Measurements from ENCODE around the gene C6orf52.
A peak's percentile ranks its signal among the peaks of the same experiment; 100 is the strongest.
"Not testable (repeated sequence)": the region's sequence is repeated elsewhere in the genome, so short reads cannot be mapped to it uniquely, and the experiment has no call there.

Gene C6orf52

DNA sequence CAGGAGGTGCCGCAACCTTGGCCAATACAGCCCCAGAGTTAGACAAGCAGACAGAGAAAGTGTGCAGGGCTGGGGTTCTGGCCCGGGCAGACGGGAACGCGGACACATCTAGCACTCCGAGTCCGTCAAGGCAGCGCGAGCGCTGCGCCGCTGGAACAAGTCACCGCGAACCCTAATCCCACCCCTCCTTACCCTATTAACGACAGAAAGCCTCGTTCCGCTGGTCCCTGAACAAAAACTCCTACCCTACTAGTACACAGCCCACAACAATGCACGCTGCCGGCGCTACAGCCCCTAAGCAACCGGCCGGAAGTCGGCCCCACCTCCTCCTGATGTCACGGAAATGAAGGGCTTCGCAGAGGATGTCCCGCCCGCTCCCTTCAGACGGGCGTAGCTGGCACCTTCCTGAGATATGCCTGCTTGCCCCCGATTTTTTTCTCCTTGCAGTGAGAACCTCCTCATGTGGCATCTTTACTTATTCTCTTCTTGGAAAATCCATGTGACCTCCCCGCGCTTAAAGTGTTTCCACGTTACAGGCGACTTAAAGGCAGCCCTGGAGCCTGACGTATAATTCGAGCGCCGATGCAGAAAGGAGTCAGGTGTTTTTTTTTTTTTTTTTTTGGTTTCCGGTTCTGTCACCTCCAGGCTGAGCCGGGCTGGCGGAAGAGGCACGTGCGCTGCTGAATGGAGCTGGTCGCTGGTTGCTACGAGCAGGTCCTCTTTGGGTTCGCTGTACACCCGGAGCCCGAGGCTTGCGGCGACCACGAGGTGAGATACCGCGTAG, at the start of gene C6orf52, which contains the start of gene PAK1IP1:
C6orf52 (minus strand) TSS at position 315 of the 784 bp plus-strand sequence. CDS start 7,066 bp downstream, outside the sequence.
PAK1IP1 (plus strand) TSS at position 671 of the 784 bp plus-strand sequence; CDS start at position 685, 14 bp downstream.
- intact Hi-C loops (cut with DNase I), result loop anchor here (1.0 kb wide), 1 partner anchor 53 kb away; the partner anchor contains the start of gene TMEM14B
- DNase-seq, result peak; percentile 92 to 98 (median 95)

DNA sequence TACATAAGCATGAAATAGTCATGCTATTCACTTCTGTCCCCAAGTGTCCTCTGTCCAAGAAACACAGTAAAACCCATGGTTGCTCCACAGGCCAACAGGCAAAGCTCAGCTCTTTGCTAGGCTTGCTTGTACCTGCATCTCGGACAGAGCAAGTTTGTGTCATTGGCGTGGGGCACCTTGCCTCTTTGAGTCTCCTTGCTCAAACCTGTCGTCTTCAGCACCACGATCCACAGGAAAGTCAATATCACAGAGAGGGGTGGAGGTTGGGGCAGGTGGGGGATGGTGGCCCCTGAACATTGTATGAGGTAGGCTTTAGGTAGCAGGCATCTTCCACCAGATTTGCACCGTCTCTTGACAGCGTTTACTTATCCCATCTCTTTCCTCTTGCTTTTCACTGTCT, 49.1 kb upstream of the C6orf52 start:
- intact Hi-C loops (cut with DNase I), result no loop called here
- DNase-seq, result no peak

DNA sequence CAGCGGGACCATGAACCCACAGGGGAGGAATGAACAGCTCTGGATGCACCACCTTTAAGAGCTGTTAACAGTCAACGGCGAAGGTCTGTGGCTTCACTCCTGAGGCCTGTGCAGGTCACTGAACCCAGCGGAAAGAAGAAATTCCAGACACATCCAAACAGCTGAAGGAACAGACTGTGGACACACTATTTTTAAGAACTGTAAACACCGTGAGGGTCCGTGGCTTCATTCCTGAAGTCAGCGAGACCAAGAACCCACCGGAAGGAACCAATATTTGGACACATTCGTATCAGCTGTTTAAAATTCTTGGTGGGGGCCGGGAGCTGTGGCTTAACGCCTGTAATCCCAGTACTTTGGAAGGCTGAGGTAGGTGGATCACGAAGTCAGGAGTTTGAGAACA, 47.8 kb upstream of the C6orf52 start:
- intact Hi-C loops (cut with DNase I), result no loop called here
- DNase-seq, result no peak

DNA sequence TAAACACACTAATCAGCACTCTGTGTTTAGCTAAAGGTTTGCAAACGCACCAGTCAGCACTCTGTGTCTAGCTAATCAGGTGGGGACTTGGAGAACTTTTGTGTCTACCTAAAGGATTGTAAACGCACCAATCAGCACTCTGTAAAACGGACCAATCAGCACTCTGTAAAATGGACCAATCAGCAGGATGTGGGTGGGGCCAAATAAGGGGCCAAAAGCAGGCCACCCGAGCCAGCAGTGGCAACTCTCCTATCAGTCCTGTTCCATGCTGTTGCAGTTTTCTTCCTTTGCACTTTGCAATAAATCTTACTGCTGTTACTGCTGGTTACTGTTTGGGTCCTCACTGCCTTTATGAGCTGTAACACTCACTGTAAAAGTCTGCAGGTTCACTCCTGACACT, 47.2 kb upstream of the C6orf52 start:
- intact Hi-C loops (cut with DNase I); DNase-seq: not testable (repeated sequence)

DNA sequence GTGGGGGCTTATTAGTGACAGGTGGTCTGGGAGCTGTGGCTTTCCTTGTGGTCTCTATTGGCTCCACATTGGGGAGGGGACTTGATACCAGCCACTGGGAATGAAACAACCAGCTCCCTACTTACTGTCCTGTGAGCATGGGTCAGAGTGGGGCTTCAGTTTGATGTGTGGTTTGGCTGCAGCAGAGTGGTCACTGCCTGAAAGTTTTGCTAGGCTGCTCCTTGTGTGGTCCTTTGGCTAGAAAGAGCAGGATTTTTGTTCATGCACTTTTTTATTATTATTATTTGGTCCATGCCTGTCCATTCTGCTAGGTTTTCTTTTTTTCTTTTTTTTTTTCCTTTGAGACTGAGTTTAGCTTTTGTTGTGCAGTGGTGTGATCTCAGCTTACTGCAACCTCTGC, 45.6 kb upstream of the C6orf52 start:
- intact Hi-C loops (cut with DNase I), result no loop called here
- DNase-seq, result no peak

DNA sequence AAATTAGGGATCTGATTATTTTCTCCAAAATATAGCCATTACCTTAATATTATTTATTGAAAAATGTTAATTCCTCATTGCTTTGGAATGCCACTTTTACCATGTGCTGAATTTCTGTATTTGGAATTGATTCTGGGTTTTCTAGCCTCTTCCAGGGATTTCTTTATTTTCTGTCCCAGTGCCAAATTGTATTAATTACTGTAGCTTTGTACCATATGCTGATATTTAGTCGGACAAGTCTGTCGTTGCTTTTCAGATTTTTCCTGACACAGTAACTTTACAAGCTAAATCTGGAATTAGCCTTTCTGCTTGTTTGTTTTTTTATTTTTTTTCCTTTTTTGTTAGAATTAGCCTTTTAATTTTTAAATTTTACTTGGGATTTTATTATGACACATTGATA, 42.3 kb upstream of the C6orf52 start:
- DNase-seq, result no peak
- intact Hi-C loops (cut with DNase I), result no loop called here

DNA sequence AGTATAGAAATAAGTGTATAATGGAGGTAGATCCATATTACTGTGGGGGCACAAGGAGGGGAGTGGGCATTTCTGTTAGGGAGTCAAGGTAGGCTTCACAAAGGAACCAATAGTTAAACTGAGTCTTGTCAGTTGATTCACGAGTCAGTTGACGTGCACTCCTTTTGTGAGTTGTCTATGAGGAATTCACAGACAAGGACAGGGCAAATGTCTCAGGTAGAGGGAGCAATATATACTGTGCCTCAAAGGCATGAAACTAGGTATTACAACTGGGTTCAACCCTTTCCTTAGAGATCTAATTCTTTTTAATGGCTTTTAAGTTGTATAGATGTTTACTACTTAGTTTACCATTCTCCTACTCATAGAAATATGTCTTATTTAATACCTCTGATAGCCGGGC, 39.4 kb upstream of the C6orf52 start:
- intact Hi-C loops (cut with DNase I), result no loop called here
- peak in 1 of 42 donors; percentile 4 for DNase-seq

DNA sequence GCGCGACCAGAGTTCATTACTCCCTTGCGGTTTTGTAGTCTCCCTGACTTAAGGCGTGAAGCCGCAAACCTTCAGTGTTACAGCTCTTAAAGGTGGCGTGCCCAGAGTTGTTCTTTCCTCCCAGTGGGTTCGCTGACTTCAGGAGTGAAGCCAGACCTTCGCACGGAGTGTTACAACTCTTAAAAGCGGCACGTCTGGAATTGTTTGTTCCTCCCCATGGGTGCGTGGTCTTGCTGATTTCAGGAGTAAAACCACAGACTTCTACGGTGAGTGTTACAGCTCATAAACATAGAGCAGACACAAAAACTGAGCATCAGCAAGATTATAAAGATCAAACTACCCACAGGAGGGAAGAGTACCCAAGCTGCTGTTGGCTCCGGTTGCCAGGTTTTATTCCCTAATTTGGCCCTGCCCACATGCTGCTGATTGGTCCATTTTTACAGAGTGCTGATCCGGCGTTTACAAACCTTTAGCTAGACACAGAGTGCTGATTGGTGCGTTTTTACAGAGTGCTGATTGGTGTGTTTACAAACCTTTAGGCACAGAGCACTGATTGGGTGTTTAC, 38.8 kb upstream of the C6orf52 start:
- intact Hi-C loops (cut with DNase I), result no loop called here
- peak in 2 of 42 donors; percentile 4 to 28 for DNase-seq

DNA sequence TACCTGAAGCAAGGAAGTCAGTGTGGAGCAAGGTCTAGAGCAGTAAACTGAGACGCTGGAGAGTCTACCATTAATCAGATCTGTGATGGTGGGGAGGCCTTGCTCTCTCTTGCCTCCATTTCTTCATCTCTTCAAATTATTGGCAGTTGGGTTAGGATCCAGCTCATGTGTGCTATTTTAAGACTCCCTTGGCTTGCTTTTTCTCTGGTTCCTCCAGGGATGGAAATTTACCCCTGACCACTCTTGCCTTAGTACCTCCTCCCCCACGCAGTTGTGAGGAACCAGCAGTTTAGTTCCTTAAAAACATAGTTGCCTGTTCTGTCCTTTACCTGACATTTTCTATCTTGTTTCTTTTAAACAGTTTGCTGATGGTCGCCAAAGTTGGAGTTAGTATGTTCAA, 35.8 kb upstream of the C6orf52 start:
- intact Hi-C loops (cut with DNase I), result no loop called here
- peak in 5 of 42 donors; percentile 10 to 45 (median 24) for DNase-seq

DNA sequence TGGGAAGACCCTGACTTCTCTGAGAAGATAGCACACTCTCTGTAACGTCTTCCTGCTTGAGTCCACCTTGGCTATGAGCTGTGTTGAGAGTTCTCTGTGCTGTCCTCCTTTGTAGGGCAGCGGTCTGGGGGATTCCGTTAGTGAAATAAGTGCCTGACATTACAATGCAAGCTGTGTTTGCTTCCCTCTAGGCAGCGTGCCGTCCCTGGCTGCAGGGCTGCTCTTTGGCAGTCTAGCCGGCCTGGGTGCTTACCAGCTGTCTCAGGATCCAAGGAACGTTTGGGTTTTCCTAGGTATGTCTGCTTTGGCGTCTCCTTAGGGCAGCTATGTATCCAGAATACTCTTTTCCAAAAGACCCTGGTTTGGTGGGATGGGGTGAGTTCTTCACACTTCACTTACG, 31.3 kb upstream of the C6orf52 start:
- intact Hi-C loops (cut with DNase I), result no loop called here
- DNase-seq, result peak in 36 of 42 donors; percentile 10 to 71 (median 44)

DNA sequence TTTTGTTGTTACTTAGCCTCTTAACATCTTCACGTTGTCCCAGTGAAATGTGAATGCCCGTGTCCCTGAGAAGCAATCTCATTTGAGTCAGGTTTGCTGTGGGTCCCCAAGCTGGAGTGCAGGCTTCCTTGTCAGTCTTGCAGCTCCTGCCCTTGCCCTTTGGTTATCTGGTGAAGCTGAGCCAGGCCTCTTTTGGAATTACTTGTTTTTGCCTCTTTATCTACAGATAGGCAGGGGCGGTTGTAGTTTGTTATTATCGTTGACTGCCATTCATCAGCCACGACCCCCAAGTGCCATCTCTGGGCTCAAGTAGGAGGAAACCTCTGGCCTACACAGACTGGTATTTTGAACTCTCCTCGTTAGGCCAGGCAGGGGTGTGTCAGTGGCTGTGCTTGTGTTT, 30.6 kb upstream of the C6orf52 start:
- intact Hi-C loops (cut with DNase I), result no loop called here
- DNase-seq, result no peak

DNA sequence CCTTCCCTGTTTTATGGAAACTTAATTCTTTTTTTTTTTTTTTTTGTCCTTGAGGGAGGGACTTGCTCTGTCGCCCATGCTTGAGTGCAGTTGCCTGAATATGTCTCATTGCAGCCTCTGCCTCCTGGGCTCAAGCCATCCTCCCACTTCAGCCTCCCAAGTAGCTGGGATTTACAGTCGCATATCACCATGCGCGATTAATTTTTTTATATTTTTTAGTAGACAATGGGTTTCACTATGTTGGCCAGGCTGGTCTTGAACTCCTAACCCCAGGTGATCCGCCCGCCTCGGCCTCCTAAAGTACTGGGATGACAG, 29.1 kb upstream of the C6orf52 start:
- intact Hi-C loops (cut with DNase I), result loop anchor here (2.0 kb wide), 1 partner anchor 23 kb away; the partner anchor contains the start of gene TMEM14B

DNA sequence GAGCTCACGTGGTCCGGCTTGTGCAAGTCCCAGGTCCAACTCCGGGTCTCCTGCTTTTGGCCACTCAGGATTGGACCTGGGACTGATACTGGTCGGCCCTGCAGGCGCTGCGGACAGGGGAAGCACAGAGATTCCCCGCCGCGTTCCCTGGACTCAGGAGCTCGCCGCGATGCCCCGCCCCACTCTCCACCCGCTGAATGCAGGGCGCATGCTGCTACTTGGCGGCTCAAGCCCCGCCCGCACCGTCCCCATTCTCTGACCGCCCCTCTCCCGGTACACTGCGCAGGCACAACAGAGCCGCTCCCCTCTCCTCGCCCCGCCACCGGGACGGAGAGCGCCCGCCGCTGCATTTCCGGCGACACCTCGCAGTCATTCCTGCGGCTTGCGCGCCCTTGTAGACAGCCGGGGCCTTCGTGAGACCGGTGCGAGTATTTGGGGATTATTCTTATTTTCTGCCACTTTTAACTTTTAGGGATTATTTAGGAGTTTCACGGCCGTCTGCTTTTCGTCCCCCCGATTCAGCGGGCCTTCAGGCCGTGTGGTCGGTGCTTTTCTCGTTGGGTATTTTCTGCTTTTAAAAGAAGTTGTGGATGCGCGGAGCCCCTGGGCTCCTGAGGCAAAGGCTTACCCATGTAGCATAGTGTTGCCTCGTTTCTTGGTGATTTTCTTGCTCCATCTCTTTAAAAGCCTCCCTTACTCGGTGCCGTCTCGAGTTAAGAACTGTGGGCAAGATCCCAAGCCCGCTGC, 28.6 kb upstream of the C6orf52 start, which contains the start of gene TMEM14C:
TMEM14C (plus strand) TSS at position 251 of the 747 bp plus-strand sequence. CDS start 1,544 bp downstream, outside the sequence.
- intact Hi-C loops (cut with DNase I), result loop anchor here (2.0 kb wide), 1 partner anchor 24 kb away; the partner anchor contains the start of gene TMEM14B
- DNase-seq, result peak; percentile 93 to 99 (median 97)

More for the DNA sequence above, 29.1 kb upstream of the C6orf52 start:
- no peak for DNase-seq

DNA sequence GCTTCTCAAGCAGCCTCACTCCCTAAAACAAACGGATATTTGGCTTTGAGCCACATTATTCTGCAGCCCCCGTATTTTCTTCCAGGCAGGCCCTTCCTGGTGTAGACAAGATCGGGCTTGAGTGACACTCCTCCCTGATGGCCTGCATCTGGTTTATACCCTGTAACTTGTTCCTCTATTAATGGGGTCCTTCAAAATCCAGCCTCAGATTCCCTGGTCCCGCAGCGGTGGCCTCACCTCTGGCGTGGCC, 28.1 kb upstream of the C6orf52 start:
- intact Hi-C loops (cut with DNase I), result loop anchor here (2.0 kb wide), 1 partner anchor 24 kb away; the partner anchor contains the start of gene TMEM14B
- DNase-seq, result no peak

DNA sequence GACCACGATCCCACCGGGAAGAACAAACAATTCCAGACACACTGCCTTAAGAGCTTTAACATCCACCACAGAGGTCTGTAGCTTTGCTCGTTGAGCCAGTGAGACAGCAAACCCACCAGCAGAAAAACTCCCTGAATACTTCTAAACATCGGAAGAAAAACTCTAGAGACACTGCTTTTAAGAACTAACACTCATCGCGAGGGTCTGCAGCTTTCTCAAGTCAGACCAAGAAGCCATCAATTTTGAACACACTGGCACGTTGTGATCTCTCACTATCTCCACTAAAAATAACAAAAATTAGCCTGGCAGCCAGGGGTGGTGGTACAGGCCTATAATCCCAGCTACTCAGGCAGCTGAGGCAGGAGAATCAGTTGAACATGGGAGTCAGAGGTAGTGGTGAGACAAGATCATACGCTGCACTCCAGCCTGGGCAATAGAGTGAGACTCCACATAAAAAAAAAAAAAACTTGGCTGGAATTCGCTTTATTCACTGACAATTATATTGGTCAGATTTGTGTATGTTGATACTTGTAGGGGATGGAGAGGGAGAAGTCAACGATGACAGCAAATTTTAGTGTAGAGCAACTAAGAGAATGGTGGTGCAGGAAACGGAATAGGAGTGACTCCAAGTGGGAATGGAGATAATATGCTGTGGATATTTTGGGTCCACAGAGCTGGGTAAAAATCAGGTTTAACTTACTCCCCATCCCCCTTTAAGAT, 27.6 kb upstream of the C6orf52 start:
- intact Hi-C loops (cut with DNase I), result loop anchor here (2.0 kb wide), 1 partner anchor 25 kb away; the partner anchor contains the start of gene TMEM14B
- DNase-seq, result no peak

DNA sequence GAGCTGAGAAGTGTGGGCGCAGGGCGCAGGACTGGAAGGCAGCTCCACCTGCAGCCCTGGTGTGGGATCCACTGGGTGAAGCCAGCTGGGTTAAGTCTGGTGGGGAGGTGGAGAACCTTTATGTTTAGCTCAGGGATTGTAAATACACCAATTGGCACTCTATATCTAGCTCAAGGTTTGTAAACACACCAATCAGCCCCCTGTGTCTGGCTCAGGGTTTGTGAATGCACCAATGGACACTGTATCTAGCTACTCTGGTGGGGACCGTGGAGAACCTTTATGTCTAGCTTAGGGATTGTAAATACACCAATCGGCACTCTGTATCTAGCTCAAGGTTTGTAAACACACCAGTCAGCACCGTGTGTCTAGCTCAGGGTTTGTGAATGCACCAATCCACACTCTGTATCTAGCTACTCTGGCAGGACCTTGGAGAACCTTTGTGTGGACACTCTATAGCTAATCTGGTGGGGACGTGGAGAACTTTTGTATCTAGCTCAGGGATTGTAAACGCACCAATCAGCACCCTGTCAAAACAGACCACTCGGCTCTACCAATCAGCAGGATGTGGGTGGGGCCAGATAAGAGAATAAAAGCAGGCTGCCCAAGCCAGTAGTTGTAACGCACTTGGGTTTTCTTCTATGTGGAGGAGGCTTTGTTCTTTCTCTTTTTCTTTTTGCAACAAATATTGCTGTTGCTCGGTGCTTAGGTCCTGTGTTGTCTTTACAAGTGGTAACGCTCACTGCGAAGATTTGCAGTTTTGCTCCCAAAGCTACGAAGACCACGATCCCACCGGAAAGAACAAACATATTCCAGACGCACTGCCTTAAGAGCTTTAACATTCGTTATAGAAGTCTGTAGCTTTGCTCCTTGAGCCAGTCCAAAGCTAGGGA, 26.8 kb upstream of the C6orf52 start:
- intact Hi-C loops (cut with DNase I); DNase-seq: not testable (repeated sequence)

DNA sequence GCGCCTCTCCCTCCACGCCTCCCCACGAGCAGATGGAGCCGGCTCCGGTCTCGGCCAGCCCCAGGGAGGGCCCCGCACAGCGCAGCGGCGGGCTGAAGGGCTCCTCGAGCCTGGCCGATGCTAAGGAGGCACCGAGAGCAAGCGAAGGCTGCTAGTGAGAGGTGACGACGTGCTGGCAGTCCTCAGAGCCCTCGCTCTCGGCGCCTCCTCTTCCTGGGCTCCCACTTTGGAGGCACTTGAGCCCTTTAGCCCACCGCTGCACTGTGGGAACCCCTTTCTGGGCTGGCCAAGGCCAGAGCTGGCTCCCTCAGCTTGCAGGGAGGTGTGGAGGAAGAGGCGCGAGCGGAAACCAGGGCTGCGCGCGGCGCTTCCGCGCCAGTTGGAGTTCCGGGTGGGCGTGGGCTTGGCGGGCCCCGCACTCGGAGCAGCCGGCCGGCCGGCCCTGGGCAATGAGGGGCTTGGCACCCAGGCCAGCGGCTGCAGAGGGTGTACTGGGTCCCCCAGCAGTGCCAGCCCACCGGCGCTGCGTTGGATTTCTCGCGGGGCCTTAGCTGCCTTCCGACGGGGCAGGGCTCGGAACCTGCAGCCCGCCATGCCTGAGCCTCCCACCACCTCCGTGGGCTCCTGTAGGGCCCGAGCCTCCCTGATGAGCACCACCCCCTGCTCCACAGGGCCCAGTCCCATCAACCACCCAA, 26.0 kb upstream of the C6orf52 start:
- intact Hi-C loops (cut with DNase I), result no loop called here
- DNase-seq, result peak in 23 of 42 donors; percentile 10 to 62 (median 35)

DNA sequence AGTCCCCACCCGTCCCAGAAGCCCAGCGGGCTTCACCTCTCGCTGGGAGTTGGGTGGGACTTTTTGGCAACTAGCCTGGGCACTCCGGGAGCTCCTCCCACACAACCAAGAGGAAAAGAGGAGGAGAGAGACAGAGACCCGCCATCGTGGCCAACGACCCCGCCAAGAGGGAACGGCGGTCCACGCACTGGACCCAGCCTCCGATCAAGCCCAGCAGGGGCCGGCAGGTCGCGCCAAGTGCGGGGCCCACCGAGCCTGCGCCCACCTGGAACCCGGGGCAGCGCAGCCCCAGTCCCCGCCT, 25.5 kb upstream of the C6orf52 start:
- intact Hi-C loops (cut with DNase I), result no loop called here
- no peak for DNase-seq

Measured in head of caudate nucleus (tissue), 42 donors.